Activated T-helper 17 cell treated with anti-CD3 and anti-CD28 coated beads, Interleukin-2, amount 50 U/mL, for 72 hours (primary cell): ENCODE results near the gene TMEM178A. TPM values are rescaled to one million over a fixed set of nuclear protein-coding genes. Genes with fewer than 3 reads are reported as not detected.
"Not testable (repeated sequence)": the region's sequence is repeated elsewhere in the genome, so short reads cannot be mapped to it uniquely, and the experiment has no call there.

Experiments used
- ATAC-seq: fragments of 150-1000 bp; cut with Tn5 transposase; replicated peaks from 2 replicates; pipeline ENCODE4 v1.10.0; 2021; ENCODE audit warnings: mild to moderate bottlenecking, moderate library complexity
- H3K27ac Mint-ChIP-seq: one replicate; pipeline ENCODE4 v1.8.0; 2022; ENCODE audit warnings: mixed read lengths
- H3K27me3 Mint-ChIP-seq: one replicate; pipeline ENCODE4 v1.8.0; 2022; ENCODE audit warnings: mixed read lengths
- H3K36me3 Mint-ChIP-seq: one replicate; pipeline ENCODE4 v1.8.0; 2022; ENCODE audit warnings: low read depth, mild to moderate bottlenecking, mixed read lengths
- H3K4me1 Mint-ChIP-seq: one replicate; pipeline ENCODE4 v1.8.0; 2022; ENCODE audit warnings: mixed read lengths
- H3K4me3 Mint-ChIP-seq: one replicate; pipeline ENCODE4 v1.8.0; 2022; ENCODE audit warnings: mild to moderate bottlenecking, mixed read lengths
- H3K9me3 Mint-ChIP-seq: one replicate; pipeline ENCODE4 v1.8.0; 2022; ENCODE audit warnings: mixed read lengths
- total RNA-seq, 2 donors: library from RNA; stranded (reverse); gene quantifications; one replicate each; pipeline ENCODE4 v1.2.3, GENCODE V29; 2022

TMEM178A gene
- total RNA-seq, 2 donors from 2014 or later = 0.42 TPM; not detected in 1

DNA sequence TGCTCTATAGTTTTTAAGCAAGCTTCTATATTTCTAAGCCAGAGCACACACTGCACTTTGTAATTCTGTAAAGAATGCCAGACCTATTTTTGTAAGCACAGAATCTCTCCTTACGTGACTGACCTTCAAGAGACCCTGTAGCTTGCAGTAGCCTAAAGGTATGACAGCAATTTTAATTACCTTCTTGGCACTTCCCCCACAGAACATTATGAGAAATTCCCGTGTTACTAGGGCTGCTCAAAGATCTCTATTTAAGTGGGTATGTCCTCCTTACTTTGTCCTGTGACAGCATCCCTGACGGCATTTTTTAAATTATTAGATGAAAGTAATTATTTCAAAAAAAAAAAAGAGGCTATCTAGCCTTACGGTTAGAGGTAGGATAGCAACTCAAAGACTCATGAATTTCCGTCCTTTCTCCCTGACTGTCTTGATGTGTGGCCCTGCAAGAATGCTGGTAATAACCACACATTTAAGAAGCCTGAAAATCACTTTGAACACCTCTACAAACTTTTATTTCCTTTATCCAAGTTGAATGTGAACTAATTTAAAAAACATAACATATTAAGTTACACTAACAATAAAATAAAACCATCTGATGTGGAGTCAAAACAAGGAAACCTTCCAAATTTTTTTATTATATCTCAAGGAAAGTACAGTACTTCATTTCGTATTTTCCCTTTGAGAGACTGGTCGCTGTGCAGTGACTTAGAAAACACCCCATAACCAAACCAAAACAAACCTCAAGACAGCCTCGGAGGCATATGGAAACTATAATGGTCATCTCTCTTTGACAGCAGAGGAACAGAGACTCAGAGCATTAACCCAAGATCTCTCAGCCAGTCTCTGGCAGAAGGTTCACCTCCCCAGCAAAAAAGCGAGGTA, 58.5 kb downstream of the TMEM178A start:
- Mint-ChIP-seq H3K36me3 (no peaks in the 10 kb centered on the region), H3K4me1 (no peaks in the 10 kb centered on the region), H3K4me3 (no peak overlapping the region), H3K27me3 (peaks cover 15% of the 10 kb centered on the region), H3K27ac (no peak overlapping the region), H3K9me3 (no peaks in the 10 kb centered on the region)
- ATAC-seq = no peak

DNA sequence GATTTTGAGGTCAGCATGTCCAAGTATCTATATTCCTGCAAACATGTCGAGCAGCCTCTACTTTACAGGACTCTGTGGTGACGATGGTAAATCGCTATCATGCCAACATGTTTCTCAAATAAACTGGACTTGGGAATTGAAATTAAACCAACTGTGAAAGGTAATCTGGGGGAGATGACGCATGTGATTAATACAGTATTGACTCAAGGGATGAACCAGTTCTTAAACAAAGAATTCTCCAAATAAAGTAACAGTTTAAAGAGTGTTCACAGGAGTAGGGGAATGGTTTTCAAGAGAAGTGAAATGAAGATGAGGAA, 59.1 kb downstream of the TMEM178A start:
- no peaks in the 10 kb centered on the region for H3K36me3 Mint-ChIP-seq
- no peaks in the 10 kb centered on the region for H3K9me3 Mint-ChIP-seq
- H3K27ac Mint-ChIP-seq = no peak overlapping the region
- no peak overlapping the region for H3K4me3 Mint-ChIP-seq
- peaks cover 14% of the 10 kb centered on the region for H3K27me3 Mint-ChIP-seq
- ATAC-seq = no peak
- no peaks in the 10 kb centered on the region for H3K4me1 Mint-ChIP-seq

DNA sequence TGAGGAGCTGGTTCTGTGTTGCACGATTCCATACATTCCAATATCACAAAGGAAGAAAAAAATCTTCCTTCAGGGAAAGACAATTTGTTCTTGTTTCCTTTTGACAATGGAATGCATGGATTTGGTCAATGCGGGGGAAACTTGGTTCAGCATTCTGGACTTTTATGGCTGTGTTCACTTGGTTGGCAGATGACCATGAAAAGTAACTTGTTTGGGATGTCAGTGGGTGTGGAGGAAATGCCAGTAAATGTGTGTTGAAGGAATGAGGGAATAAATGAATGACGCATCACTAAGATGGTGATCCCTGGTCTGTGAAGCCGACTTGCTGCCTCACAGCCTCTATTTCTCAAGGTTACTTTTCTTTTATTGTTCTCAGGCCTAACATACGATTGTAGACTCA, 59.7 kb downstream of the TMEM178A start:
- H3K4me3 Mint-ChIP-seq = no peak overlapping the region
- H3K4me1 Mint-ChIP-seq = no peaks in the 10 kb centered on the region
- ATAC-seq = no peak
- H3K36me3 Mint-ChIP-seq = no peaks in the 10 kb centered on the region
- H3K27me3 Mint-ChIP-seq = peaks cover 12% of the 10 kb centered on the region
- H3K9me3 Mint-ChIP-seq = no peaks in the 10 kb centered on the region
- no peak overlapping the region for H3K27ac Mint-ChIP-seq

DNA sequence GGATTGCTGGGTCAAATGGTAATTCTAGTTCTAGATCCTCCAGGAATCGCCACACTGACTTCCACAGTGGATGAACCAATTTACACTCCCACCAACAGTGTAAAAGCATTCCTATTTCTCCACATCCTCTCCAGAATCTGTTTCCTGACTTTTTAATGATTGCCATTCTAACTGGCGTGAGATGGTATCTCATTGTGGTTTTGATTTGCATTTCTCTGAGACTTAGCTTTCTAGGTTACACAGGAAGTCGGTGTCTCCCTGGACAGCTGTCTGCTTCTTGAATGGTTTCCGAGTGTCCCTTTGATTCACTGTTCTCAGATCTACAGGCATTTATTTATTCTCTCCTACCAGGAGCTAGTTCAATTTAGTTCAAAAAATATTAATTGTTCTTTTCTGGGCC, 62.4 kb downstream of the TMEM178A start:
- H3K4me1 Mint-ChIP-seq, H3K9me3 Mint-ChIP-seq, H3K36me3 Mint-ChIP-seq, ATAC-seq, H3K27ac Mint-ChIP-seq, H3K27me3 Mint-ChIP-seq, H3K4me3 Mint-ChIP-seq: not testable (repeated sequence)

DNA sequence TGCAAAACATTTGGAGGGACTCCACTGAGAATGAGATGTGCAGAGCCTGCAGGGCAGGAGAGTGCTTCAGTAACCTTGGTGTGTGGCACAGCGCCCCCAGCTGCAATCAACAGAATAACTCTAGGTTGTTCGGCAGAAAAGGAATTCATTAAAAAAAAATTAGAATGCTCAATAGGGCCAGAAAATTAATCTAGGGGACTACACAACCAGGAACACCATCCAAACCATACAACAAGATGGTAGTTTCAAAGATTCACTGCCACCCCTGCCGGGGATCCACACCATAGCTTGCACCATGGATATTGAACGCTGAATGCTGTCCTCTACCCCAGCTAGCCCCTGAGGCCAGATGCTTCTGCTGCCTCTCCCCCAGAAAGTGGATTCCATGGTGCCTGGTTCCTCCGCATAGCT, 63.2 kb downstream of the TMEM178A start:
- peaks cover 11% of the 10 kb centered on the region for H3K36me3 Mint-ChIP-seq

DNA sequence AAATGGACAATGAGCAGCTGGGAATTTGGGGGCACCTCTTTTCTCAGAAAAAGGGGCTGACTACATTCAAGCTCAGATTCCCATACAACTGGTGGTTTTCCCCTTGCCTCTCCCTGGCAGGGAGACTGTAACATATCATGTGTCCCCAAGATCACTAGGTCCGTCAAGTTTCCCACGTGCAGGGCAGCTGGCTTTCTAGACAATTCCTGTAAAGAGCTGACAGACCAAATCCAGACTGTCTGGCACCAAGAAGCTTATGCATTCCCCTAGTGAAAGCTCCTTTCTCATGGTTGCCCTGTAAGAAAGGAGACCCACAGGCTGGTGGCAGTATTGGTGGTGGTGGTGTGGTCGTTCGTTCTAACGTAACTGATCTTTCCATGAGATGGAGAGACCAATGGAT, 64.6 kb downstream of the TMEM178A start:
- ATAC-seq = no peak
- H3K27ac Mint-ChIP-seq = no peak overlapping the region
- H3K27me3 Mint-ChIP-seq = no peaks in the 10 kb centered on the region

More for the DNA sequence above, 63.2 kb downstream of the TMEM178A start:
- ATAC-seq = no peak
- no peaks in the 10 kb centered on the region for H3K4me1 Mint-ChIP-seq
- H3K9me3 Mint-ChIP-seq = no peaks in the 10 kb centered on the region
- H3K27ac Mint-ChIP-seq = no peak overlapping the region
- H3K4me3 Mint-ChIP-seq = no peak overlapping the region
- no peaks in the 10 kb centered on the region for H3K27me3 Mint-ChIP-seq

DNA sequence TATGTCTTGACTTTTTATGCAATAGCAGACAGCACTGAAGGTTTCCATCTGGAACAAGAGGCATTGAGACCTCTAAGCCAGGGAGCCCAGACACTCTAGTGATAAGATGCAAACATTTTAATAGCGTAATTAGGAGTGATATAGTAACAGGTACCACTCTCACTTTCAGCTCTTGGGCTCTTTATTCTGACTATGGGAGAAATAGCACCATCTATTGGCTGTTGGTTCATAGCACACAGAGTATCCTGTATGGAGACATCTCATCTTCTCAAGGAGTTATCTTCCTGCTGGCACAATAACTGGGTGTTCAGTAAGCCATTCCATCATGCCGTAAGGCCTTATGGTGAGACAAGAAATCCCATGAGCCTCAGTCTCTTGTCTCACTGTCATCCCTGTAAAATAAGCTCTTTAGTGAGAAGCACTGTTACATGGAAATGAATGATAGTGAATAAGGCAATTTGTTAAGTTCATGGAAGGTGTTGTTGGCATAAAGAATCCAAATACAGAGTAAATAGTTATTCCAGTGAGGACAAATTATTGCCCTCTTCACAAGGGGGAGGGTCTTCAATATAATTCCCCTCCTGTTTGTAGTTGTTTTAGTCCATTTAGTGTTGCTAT, 65.1 kb downstream of the TMEM178A start:
- Mint-ChIP-seq H3K27ac (no peak overlapping the region), H3K4me1 (peaks cover 6% of the 10 kb centered on the region), H3K9me3 (no peaks in the 10 kb centered on the region), H3K36me3 (peaks cover 30% of the 10 kb centered on the region), H3K4me3 (no peak overlapping the region), H3K27me3 (no peaks in the 10 kb centered on the region)
- peak; percentile 21 for ATAC-seq

More for the DNA sequence above, 64.6 kb downstream of the TMEM178A start:
- peaks cover 24% of the 10 kb centered on the region for H3K36me3 Mint-ChIP-seq
- peaks cover 6% of the 10 kb centered on the region for H3K4me1 Mint-ChIP-seq
- H3K9me3 Mint-ChIP-seq = no peaks in the 10 kb centered on the region
- H3K4me3 Mint-ChIP-seq = no peak overlapping the region

DNA sequence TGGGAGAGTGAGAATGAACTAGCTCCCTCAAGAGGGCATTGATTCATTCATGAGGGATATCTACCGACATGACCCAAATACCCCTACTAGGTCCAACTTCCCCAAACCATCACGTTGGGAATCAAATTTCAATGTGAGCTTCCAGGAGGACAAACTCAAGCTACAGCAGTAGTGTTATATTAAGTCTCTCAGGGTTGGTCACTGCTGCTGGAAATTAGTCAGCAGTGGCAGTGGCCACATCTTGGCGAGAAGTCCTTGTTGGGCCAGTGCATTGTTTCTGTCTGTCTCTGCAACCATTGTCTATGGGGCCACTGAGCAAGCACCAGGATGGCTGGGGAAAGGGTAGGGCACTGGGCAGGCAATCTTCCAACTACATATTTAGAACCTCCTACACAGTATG, 65.8 kb downstream of the TMEM178A start:
- peaks cover 37% of the 10 kb centered on the region for H3K36me3 Mint-ChIP-seq

DNA sequence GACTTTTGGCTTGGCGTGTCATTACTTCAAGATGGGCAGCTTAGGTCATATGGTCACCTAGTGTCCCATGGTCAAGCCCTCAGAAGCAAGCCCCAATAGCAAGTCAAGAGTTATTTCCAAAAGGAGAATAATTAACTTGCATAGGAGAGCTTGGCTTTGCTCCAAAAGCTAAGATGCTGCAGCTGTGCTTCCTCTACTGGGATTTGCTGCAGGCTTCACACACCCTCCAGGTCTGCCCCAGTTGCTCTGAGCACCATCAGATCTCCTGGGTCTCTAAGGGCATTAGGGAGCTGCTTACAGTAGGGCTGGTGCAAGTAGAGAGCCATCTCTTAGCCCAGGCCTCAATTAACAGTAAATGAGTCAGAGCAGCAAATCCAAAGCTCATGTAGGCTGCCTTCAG, 66.8 kb downstream of the TMEM178A start:
- no peak for ATAC-seq
- no peaks in the 10 kb centered on the region for H3K27me3 Mint-ChIP-seq
- H3K9me3 Mint-ChIP-seq = no peaks in the 10 kb centered on the region
- no peak overlapping the region for H3K4me3 Mint-ChIP-seq
- peaks cover 46% of the 10 kb centered on the region for H3K36me3 Mint-ChIP-seq
- no peak overlapping the region for H3K27ac Mint-ChIP-seq
- peaks cover 10% of the 10 kb centered on the region for H3K4me1 Mint-ChIP-seq

More for the DNA sequence above, 65.8 kb downstream of the TMEM178A start:
- Mint-ChIP-seq H3K9me3 (no peaks in the 10 kb centered on the region), H3K4me1 (peaks cover 6% of the 10 kb centered on the region), H3K4me3 (no peak overlapping the region), H3K27ac (no peak overlapping the region), H3K27me3 (no peaks in the 10 kb centered on the region)
- ATAC-seq = no peak

DNA sequence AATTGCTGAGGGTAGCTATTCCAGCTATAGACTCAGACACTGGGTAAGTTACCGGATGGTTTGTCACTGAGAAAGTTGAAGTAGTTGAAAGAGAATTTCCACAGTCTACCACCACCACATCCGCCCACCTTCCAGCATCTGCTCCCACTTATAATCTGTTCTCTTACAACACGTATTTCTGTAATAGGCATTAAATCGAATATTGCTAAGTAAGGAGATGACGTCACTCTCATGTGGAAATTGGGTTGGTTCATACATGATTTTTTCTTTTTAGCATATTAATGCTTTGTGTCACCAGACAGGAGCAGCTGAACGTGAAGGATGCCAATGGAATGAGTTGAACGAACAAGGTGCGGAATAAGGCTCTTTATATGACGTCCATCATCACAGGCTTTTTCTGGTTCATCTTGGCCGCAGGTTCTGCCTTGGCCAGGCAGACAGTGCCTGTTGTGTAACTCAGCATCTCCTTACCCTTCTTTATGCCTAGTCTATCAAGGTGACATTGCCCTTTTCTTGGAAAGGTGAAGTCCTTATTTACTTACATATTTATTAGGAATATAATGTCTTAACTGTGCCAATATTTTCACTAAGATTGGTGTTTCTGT, 67.5 kb downstream of the TMEM178A start:
- no peak overlapping the region for H3K4me3 Mint-ChIP-seq
- H3K27ac Mint-ChIP-seq = no peak overlapping the region
- H3K27me3 Mint-ChIP-seq = no peaks in the 10 kb centered on the region
- no peak for ATAC-seq
- H3K36me3 Mint-ChIP-seq = peaks cover 53% of the 10 kb centered on the region
- H3K4me1 Mint-ChIP-seq = peaks cover 16% of the 10 kb centered on the region
- no peaks in the 10 kb centered on the region for H3K9me3 Mint-ChIP-seq

DNA sequence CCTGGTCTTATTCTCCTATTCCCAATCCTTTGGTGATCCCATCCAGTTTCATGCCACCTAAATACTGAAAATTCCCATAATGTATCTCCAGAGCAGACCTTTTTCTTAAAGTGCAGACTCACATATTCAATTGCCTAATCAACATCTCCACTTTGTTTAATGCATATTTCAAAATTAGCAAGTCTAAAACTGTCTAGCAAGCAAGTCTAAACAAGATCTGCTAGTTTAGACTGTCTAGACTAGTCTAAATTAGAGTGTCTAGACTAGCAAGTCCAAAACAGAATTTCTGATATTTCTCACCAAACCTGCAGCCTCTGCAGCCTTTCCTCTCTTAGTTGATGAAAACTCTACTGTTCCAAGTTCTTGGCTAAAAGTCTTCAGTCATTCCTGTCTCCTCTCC, 68.7 kb downstream of the TMEM178A start:
- no peak for ATAC-seq
- H3K4me3 Mint-ChIP-seq = no peak overlapping the region
- H3K9me3 Mint-ChIP-seq = no peaks in the 10 kb centered on the region
- peaks cover 19% of the 10 kb centered on the region for H3K4me1 Mint-ChIP-seq
- H3K27ac Mint-ChIP-seq = peak overlapping the region; percentile 5
- H3K36me3 Mint-ChIP-seq = peaks cover 62% of the 10 kb centered on the region
- no peaks in the 10 kb centered on the region for H3K27me3 Mint-ChIP-seq

DNA sequence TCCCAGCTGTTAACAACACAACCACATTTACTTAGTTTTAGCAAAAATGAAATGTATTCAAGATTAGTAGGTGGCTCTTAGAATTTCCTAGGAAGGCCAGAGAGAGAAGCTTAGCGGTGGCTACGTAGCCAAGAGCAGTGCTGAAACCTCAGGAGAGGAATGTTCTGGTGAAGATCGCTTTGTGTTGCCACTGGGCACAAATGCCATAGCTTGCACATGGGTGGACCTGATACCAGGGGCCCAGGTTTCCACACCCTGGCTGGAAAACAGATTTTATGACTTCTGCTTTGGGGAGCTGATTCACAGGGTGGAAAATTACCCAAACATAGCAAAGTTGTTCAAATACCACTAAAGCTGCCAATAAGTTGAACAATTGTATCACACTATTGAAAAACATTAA, 69.9 kb downstream of the TMEM178A start:
- ATAC-seq = no peak
- H3K36me3 Mint-ChIP-seq = peaks cover 74% of the 10 kb centered on the region
- H3K27me3 Mint-ChIP-seq = no peaks in the 10 kb centered on the region
- H3K9me3 Mint-ChIP-seq = no peaks in the 10 kb centered on the region
- no peak overlapping the region for H3K27ac Mint-ChIP-seq
- peaks cover 20% of the 10 kb centered on the region for H3K4me1 Mint-ChIP-seq
- no peak overlapping the region for H3K4me3 Mint-ChIP-seq

DNA sequence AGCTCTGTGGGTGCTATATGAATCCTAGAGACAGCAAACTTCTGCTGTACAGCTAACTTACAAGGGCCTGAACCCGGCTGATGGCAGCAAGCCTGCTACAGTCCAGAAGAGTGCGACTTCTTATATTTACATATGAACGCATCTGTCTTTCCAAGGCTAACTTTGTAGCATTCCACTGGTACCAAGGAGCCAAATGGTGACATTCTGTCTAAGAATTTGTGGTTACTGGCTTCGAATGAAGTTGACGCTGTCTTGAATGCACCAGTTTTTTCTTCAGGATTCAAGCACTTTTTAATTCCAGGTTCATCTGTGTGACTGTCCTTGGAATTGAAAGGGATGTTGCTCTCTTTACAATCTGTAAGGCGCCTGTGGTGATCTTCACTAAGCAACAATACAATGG, 70.9 kb downstream of the TMEM178A start:
- Mint-ChIP-seq H3K9me3 (no peaks in the 10 kb centered on the region), H3K27me3 (no peaks in the 10 kb centered on the region), H3K27ac (no peak overlapping the region), H3K4me3 (no peak overlapping the region), H3K36me3 (peaks cover 84% of the 10 kb centered on the region), H3K4me1 (peaks cover 20% of the 10 kb centered on the region)
- no peak for ATAC-seq

DNA sequence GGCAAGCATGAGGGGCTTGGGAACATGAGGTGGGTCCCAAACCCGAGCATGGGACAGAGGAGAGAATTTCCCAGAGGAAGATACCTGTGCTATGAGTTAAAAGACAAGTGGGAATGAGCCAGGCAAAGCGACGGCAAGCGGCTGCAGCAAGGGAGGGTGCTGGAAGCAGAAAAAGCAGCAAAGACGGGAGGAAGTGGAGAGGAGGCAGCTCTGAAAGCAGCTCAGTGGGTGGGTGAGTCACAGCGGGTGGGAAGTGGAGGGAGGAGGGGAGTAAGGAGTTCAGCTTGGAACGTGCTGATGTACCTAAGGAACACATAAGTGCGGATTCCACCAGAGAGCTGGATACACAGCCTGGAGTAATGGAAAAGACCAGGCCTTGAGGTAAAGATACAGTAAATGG, 71.9 kb downstream of the TMEM178A start:
- Mint-ChIP-seq H3K4me1 (peaks cover 20% of the 10 kb centered on the region), H3K9me3 (no peaks in the 10 kb centered on the region), H3K36me3 (peaks cover 94% of the 10 kb centered on the region), H3K27me3 (no peaks in the 10 kb centered on the region), H3K27ac (no peak overlapping the region), H3K4me3 (no peak overlapping the region)
- ATAC-seq = no peak

DNA sequence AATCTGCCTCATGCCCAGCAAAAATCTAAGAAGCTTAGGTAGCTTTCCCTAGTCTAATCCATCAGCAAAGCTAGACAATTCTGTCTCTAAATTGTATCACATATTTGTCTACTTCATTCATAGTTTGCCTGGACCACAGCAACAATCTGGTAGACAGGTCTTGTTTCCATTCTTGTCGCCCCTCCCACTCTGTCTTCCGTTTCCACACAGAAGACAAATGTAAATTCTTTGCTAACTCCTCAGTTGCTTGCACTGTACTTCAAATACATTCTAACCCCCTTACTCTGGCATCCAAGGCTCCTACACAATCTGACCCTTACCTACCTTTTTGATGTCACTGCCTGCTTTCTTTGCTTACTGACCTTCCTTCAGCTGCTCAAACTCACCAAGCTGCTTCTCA, 73.2 kb downstream of the TMEM178A start:
- H3K27ac Mint-ChIP-seq = peak overlapping the region; percentile 26
- no peak for ATAC-seq
- no peaks in the 10 kb centered on the region for H3K9me3 Mint-ChIP-seq
- H3K4me3 Mint-ChIP-seq = no peak overlapping the region
- H3K4me1 Mint-ChIP-seq = peaks cover 20% of the 10 kb centered on the region
- H3K27me3 Mint-ChIP-seq = no peaks in the 10 kb centered on the region
- H3K36me3 Mint-ChIP-seq = peaks cover 96% of the 10 kb centered on the region
